GM10248 (cell line): ENCODE data around the gene NANOGP8.

ENCODE experiments used
- CTCF ChIA-PET: fragments of 300-600 bp; sonication (Branson Sonifier 250); formaldehyde crosslinking; extraction: SDS; loops from one replicate; lab custom pipeline; 2021; ENCODE audit warnings: antibody characterized with exemption; lab: Yijun Ruan, JAX
- POLR2A ChIA-PET: fragments of 350-650 bp; sonication (Branson Sonifier 250); formaldehyde crosslinking; extraction: SDS; loops from one replicate; lab custom pipeline; 2020; ENCODE audit warnings: antibody characterized with exemption; lab: Yijun Ruan, JAX
- DNase-seq: peaks from one replicate; pipeline ENCODE4 v3.0.0; 2012; ENCODE audit errors: extremely low spot score
- CTCF ChIP-seq: IDR thresholded peaks from 2 replicates; pipeline ENCODE4 v1.5.1; 2012; ENCODE audit warnings: mild to moderate bottlenecking, low read depth; ENCODE audit errors: extremely low read depth, missing control alignments, control extremely low read depth

The NANOGP8 gene

GRCh38 chr15:35064576-35065190, 20.4 kb downstream of the NANOGP8 start:
- no peak for DNase-seq
- ChIA-PET POLR2A (no interaction called here), CTCF (no interaction called here)
- no peak for TF ChIP-seq CTCF

- ChIA-PET CTCF (interaction anchor here (1.9 kb wide), 1 partner anchor 16 kb away, joined by 7 read pairs; no protein-coding TSS in a partner anchor), POLR2A (no interaction called here)
- TF ChIP-seq CTCF, result no peak
- DNase-seq, result no peak
Observed at GRCh38 chr15:35062738-35063099, 22.4 kb downstream of the NANOGP8 start.

- ChIA-PET CTCF (interaction anchor here (1.9 kb wide), 1 partner anchor 17 kb away, joined by 7 read pairs; no protein-coding TSS in a partner anchor), POLR2A (no interaction called here)
- TF ChIP-seq CTCF, result no peak
- no peak for DNase-seq
Observed at GRCh38 chr15:35061825-35062737, 23.0 kb downstream of the NANOGP8 start.

- no peak for DNase-seq
- CTCF ChIA-PET, result interaction anchor here (2.2 kb wide), 1 partner anchor 17 kb away, joined by 10 read pairs; no protein-coding TSS in a partner anchor
- no peak for TF ChIP-seq CTCF
- POLR2A ChIA-PET, result no interaction called here
Observed at GRCh38 chr15:35061161-35061824, 23.8 kb downstream of the NANOGP8 start.

GRCh38 chr15:35060591-35060990, 24.5 kb downstream of the NANOGP8 start:
- ChIA-PET CTCF (interaction anchor here (1.0 to 2.2 kb wide), 3 partner anchors 16 to 23 kb away, joined by 3 to 10 read pairs (median 4); no protein-coding TSS in a partner anchor), POLR2A (interaction anchor here (0.6 kb wide), 1 partner anchor 492 kb away, joined by 3 read pairs; no protein-coding TSS in a partner anchor)
- no peak for DNase-seq
- TF ChIP-seq CTCF, result no peak

- CTCF ChIA-PET, result interaction anchor here (1.0 kb wide), 1 partner anchor 20 kb away, joined by 3 read pairs; no protein-coding TSS in a partner anchor
- no peak for TF ChIP-seq CTCF
- DNase-seq, result no peak
- POLR2A ChIA-PET, result no interaction called here
Observed at GRCh38 chr15:35058534-35059054, 26.5 kb downstream of the NANOGP8 start.
